Measurements from ENCODE around the gene ITGAE.
A peak's percentile ranks its signal among the peaks of the same experiment; 100 is the strongest.
"Not testable (repeated sequence)": the region's sequence is repeated elsewhere in the genome, so short reads cannot be mapped to it uniquely, and the experiment has no call there.

ITGAE gene, protein sequence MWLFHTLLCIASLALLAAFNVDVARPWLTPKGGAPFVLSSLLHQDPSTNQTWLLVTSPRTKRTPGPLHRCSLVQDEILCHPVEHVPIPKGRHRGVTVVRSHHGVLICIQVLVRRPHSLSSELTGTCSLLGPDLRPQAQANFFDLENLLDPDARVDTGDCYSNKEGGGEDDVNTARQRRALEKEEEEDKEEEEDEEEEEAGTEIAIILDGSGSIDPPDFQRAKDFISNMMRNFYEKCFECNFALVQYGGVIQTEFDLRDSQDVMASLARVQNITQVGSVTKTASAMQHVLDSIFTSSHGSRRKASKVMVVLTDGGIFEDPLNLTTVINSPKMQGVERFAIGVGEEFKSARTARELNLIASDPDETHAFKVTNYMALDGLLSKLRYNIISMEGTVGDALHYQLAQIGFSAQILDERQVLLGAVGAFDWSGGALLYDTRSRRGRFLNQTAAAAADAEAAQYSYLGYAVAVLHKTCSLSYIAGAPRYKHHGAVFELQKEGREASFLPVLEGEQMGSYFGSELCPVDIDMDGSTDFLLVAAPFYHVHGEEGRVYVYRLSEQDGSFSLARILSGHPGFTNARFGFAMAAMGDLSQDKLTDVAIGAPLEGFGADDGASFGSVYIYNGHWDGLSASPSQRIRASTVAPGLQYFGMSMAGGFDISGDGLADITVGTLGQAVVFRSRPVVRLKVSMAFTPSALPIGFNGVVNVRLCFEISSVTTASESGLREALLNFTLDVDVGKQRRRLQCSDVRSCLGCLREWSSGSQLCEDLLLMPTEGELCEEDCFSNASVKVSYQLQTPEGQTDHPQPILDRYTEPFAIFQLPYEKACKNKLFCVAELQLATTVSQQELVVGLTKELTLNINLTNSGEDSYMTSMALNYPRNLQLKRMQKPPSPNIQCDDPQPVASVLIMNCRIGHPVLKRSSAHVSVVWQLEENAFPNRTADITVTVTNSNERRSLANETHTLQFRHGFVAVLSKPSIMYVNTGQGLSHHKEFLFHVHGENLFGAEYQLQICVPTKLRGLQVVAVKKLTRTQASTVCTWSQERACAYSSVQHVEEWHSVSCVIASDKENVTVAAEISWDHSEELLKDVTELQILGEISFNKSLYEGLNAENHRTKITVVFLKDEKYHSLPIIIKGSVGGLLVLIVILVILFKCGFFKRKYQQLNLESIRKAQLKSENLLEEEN

GRCh38 chr17:3800362-3801271 lies at the start of gene ITGAE:
Gene ITGAE (minus strand): TSS chr17:3801188. CDS start chr17:3801144, 44 bp downstream.
- peaks cover 9% of the 10 kb centered on the region for H3K4me1 ChIP-seq (ENCODE audit: control insufficient read depth, insufficient read depth, low read length)
- peaks cover 0 to 1% of the 10 kb centered on the region in 2 donors for H3K27me3 ChIP-seq (ENCODE audit: control insufficient read depth in 1 of 2, insufficient read depth in 2 of 2, low read length in 2 of 2)
- H3K9me3 ChIP-seq (ENCODE audit: control insufficient read depth in 2 of 2, low read length in 2 of 2): no peaks in the 10 kb centered on the region
- peaks cover 0 to 7% of the 10 kb centered on the region in 2 donors for H3K36me3 ChIP-seq (ENCODE audit: control insufficient read depth in 2 of 2, insufficient read depth in 2 of 2, low read length in 2 of 2)
- H3K4me3 ChIP-seq (ENCODE audit: low read length in 2 of 2): no peak within 1 kb of the TSS
- no peak within 1 kb of the TSS for H3K27ac ChIP-seq (ENCODE audit: low read length)
- H3K9ac ChIP-seq (ENCODE audit: low read length in 2 of 2): no peak within 1 kb of the TSS

GRCh38 chr17:3848229-3848835 lies 47.3 kb upstream of the ITGAE start:
- no peaks in the 10 kb centered on the region for H3K36me3 ChIP-seq (ENCODE audit: control insufficient read depth in 2 of 2, insufficient read depth in 2 of 2, low read length in 2 of 2)
- H3K4me3 ChIP-seq (ENCODE audit: low read length in 2 of 2): no peak overlapping the region

DNA sequence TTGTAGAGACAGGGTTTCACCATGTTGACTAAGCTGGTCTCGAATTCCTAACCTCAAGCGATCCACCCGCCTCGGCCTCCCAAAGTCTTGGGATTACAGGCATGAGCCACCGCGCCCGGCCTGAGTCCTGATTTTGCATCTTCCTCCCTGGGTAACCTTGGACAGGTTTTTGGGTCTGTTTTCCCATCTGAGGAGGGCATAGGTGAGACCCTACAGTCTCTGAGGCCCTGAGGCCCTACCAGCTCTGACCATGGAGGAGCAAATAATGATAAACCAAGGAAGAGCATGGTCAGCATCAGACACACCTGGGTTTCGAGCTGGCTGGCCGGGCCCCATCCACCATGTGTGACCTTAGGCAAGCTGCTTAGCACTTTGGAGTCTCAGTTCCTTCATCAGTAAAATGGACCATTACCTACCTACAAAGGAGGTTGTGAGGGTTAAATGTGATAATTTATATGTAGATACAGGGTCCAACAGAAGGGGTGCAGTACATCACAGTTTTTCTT lies 46.2 kb upstream of the ITGAE start:
- Histone ChIP-seq H3K9ac (ENCODE audit: low read length in 2 of 2) (no peak overlapping the region), H3K9me3 (ENCODE audit: control insufficient read depth in 2 of 2, low read length in 2 of 2) (no peaks in the 10 kb centered on the region), H3K4me1 (ENCODE audit: control insufficient read depth, insufficient read depth, low read length) (peaks cover 9% of the 10 kb centered on the region), H3K4me3 (ENCODE audit: low read length in 2 of 2) (no peak overlapping the region), H3K27me3 (ENCODE audit: control insufficient read depth in 1 of 2, insufficient read depth in 2 of 2, low read length in 2 of 2) (no peaks in the 10 kb centered on the region), H3K27ac (ENCODE audit: low read length) (no peak overlapping the region), H3K36me3 (ENCODE audit: control insufficient read depth in 2 of 2, insufficient read depth in 2 of 2, low read length in 2 of 2) (peaks cover 0 to 6% of the 10 kb centered on the region in 2 donors)

More at GRCh38 chr17:3848229-3848835, 47.3 kb upstream of the ITGAE start:
- Histone ChIP-seq H3K27ac (ENCODE audit: low read length) (no peak overlapping the region), H3K4me1 (ENCODE audit: control insufficient read depth, insufficient read depth, low read length) (peaks cover 9% of the 10 kb centered on the region), H3K9ac (ENCODE audit: low read length in 2 of 2) (no peak overlapping the region), H3K9me3 (ENCODE audit: control insufficient read depth in 2 of 2, low read length in 2 of 2) (no peaks in the 10 kb centered on the region), H3K27me3 (ENCODE audit: control insufficient read depth in 1 of 2, insufficient read depth in 2 of 2, low read length in 2 of 2) (no peaks in the 10 kb centered on the region)

DNA sequence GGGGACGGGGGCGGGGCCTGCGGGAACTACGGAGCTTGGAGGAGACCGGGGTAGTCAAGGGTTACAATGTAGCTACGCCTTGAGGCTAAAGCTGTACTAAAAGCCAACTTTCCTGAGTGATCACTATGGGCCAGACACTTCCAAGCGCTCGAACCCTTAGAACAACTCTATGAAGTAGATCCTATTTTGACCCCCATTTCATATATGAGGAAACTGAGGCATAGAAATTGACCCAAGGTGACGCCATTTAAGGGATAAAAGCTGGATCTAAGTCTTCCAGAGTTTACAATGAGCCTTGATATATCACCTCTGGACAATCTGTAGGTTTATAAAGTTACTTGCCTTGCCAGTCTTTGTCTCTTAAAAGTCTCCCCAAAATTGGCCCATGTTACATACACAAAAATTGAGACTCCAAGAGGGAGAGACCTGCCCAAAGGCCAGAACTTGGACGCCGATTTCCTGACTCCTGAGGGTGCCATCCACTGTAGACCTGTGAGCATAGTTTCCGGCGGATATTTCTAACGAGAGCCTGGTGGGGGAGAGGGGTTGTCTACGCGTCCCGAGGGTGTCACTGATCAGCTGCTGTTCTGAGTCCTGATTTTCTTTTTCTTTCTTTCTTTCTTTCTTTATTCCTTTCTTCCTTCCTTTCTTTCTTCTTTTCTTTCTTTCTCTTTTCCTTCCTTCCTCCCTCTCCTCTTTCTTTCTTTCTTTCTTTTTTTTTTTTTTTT lies 45.6 kb upstream of the ITGAE start:
- Histone ChIP-seq H3K27ac (ENCODE audit: low read length) (no peak overlapping the region), H3K36me3 (ENCODE audit: control insufficient read depth in 2 of 2, insufficient read depth in 2 of 2, low read length in 2 of 2) (peaks cover 0 to 8% of the 10 kb centered on the region in 2 donors), H3K9me3 (ENCODE audit: control insufficient read depth in 2 of 2, low read length in 2 of 2) (no peaks in the 10 kb centered on the region), H3K9ac (ENCODE audit: low read length in 2 of 2) (no peak overlapping the region), H3K4me1 (ENCODE audit: control insufficient read depth, insufficient read depth, low read length) (peaks cover 9% of the 10 kb centered on the region), H3K27me3 (ENCODE audit: control insufficient read depth in 1 of 2, insufficient read depth in 2 of 2, low read length in 2 of 2) (no peaks in the 10 kb centered on the region), H3K4me3 (ENCODE audit: low read length in 2 of 2) (peak overlapping the region; percentile 66 to 81)

DNA sequence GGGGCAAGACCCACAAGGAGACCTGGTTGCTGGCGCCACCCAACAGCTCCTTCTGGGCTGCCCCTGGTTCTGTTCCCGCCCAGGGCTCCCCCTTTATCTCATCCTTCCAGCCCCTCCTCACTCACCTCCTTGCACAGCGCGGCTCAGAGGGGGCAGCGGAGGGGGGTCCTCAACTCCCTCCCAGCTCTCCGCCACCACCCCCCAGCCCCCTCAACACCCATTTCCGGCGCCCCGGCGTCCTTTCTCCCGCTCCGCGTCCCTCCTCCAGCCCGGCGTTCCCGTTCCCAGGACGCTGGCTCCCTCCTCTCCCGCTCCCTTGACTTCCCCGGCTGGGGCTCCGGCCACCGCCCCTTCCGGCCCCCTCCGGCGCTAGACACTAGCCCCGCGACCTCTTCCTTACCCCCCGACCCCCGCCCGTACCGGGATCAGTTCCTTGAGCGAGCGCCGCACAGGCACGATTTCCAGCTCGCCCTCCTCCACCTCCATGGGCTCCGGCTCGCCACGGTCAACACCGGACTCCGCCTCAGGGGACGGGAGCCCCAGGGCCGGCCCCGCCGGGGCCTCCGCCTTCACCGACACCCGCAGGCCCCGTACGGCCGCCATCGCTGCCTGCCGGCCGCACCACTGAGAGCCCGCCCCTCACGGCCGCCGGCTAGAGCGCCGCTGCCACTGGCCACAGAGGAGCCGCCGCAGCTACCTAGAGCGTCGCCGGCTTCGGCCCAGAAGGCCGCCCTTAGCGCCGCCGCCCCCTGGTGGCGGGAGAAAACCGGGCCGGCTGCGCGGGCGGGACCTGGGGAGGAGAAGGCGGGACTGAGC lies 44.8 kb upstream of the ITGAE start, which contains the start of gene NCBP3:
Gene NCBP3, minus strand, starts transcription at position 626 of the 816 bp plus-strand sequence. Its CDS starts 23 bp downstream, at position 603.
- peaks cover 0 to 8% of the 10 kb centered on the region in 2 donors for H3K36me3 ChIP-seq (ENCODE audit: control insufficient read depth in 2 of 2, insufficient read depth in 2 of 2, low read length in 2 of 2)
- peak within 1 kb of the TSS; percentile 80 to 93 for H3K9ac ChIP-seq (ENCODE audit: low read length in 2 of 2)
- H3K9me3 ChIP-seq (ENCODE audit: control insufficient read depth in 2 of 2, low read length in 2 of 2): no peaks in the 10 kb centered on the region

GRCh38 chr17:3845291-3845620 lies 44.3 kb upstream of the ITGAE start:
- Histone ChIP-seq H3K4me1 (ENCODE audit: control insufficient read depth, insufficient read depth, low read length) (peaks cover 9% of the 10 kb centered on the region), H3K36me3 (ENCODE audit: control insufficient read depth in 2 of 2, insufficient read depth in 2 of 2, low read length in 2 of 2) (peaks cover 0 to 8% of the 10 kb centered on the region in 2 donors), H3K9me3 (ENCODE audit: control insufficient read depth in 2 of 2, low read length in 2 of 2) (no peaks in the 10 kb centered on the region), H3K27me3 (ENCODE audit: control insufficient read depth in 1 of 2, insufficient read depth in 2 of 2, low read length in 2 of 2) (no peaks in the 10 kb centered on the region), H3K9ac (ENCODE audit: low read length in 2 of 2) (peak overlapping the region; percentile 80 to 93), H3K27ac (ENCODE audit: low read length) (peak overlapping the region; percentile 84), H3K4me3 (ENCODE audit: low read length in 2 of 2) (peak overlapping the region; percentile 77 to 81)

More for the DNA sequence above, 44.8 kb upstream of the ITGAE start, which contains the start of gene NCBP3:
- no peaks in the 10 kb centered on the region for H3K27me3 ChIP-seq (ENCODE audit: control insufficient read depth in 1 of 2, insufficient read depth in 2 of 2, low read length in 2 of 2)
- peaks cover 9% of the 10 kb centered on the region for H3K4me1 ChIP-seq (ENCODE audit: control insufficient read depth, insufficient read depth, low read length)
- H3K4me3 ChIP-seq (ENCODE audit: low read length in 2 of 2): peak within 1 kb of the TSS; percentile 77 to 81
- H3K27ac ChIP-seq (ENCODE audit: low read length): peak within 1 kb of the TSS; percentile 84

- H3K27ac ChIP-seq (ENCODE audit: low read length); H3K4me1 ChIP-seq (ENCODE audit: control insufficient read depth, insufficient read depth, low read length); H3K27me3 ChIP-seq (ENCODE audit: control insufficient read depth in 1 of 2, insufficient read depth in 2 of 2, low read length in 2 of 2); H3K9ac ChIP-seq (ENCODE audit: low read length in 2 of 2); H3K9me3 ChIP-seq (ENCODE audit: control insufficient read depth in 2 of 2, low read length in 2 of 2): not testable (repeated sequence)
- Histone ChIP-seq H3K36me3 (ENCODE audit: control insufficient read depth in 2 of 2, insufficient read depth in 2 of 2, low read length in 2 of 2) (peaks cover 7 to 14% of the 10 kb centered on the region in 2 donors), H3K4me3 (ENCODE audit: low read length in 2 of 2) (peak overlapping the region in 1 of 2 donors; percentile 77)
Observed at GRCh38 chr17:3844556-3844955, 43.6 kb upstream of the ITGAE start.

DNA sequence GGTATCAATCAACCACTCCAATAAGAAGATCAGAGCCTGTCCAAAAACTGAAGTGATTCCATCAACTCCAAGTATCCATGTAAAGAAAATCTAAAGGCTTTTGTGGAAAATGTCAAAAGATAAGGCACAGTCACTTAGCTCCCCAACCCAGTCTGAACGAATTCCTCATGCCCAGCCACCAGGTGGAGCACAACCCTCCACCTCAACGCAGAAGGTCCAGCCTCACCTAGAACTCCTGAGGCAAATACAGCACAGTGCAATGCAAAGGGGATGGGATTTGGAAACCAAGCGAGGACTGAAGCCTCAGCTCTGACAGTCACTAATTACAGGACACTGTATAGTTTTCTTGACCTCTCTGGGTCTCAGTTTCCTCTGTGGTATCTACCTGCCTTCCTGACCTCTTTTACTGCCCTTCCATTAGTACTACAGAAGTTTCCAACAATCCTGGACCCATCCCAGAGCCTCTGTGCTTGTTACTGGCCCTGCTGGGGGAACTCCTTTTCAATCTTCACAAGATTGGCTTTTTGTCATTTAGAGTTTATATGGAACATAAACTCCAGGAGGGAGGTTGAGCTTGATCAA lies 43.0 kb upstream of the ITGAE start:
- Histone ChIP-seq H3K9me3 (ENCODE audit: control insufficient read depth in 2 of 2, low read length in 2 of 2) (no peaks in the 10 kb centered on the region), H3K9ac (ENCODE audit: low read length in 2 of 2) (no peak overlapping the region), H3K4me1 (ENCODE audit: control insufficient read depth, insufficient read depth, low read length) (peaks cover 9% of the 10 kb centered on the region), H3K27me3 (ENCODE audit: control insufficient read depth in 1 of 2, insufficient read depth in 2 of 2, low read length in 2 of 2) (no peaks in the 10 kb centered on the region), H3K36me3 (ENCODE audit: control insufficient read depth in 2 of 2, insufficient read depth in 2 of 2, low read length in 2 of 2) (peaks cover 7 to 14% of the 10 kb centered on the region in 2 donors), H3K4me3 (ENCODE audit: low read length in 2 of 2) (no peak overlapping the region), H3K27ac (ENCODE audit: low read length) (no peak overlapping the region)
